ENCODE data around the gene VAMP7. TPM values are rescaled to one million over a fixed set of nuclear protein-coding genes. Genes with fewer than 3 reads are reported as not detected.
A peak's percentile ranks its signal among the peaks of the same experiment; 100 is the strongest.

VAMP7 gene
- total RNA-seq, 3 donors from 2014 or later: 23.9 to 32.9 (median 32.6) TPM

GRCh38 chrX:155877288-155877687 lies 3.9 kb upstream of the VAMP7 start:
- Histone ChIP-seq H3K4me1 (ENCODE audit: low read depth) (no peaks in the 10 kb centered on the region), H3K9me3 (peaks cover 5% of the 10 kb centered on the region), H3K36me3 (ENCODE audit: low read depth) (no peaks in the 10 kb centered on the region), H3K4me3 (no peak overlapping the region)
- DNase-seq (no peak), ATAC-seq (no peak)
- intact Hi-C loops (cut with DNase I, micrococcal nuclease): no loop called here
- no peak for TF ChIP-seq CTCF (IDR thresholded peaks at IDR 0.05)

- intact Hi-C loops (cut with DNase I, micrococcal nuclease): no loop called here
- no peak for TF ChIP-seq CTCF (IDR thresholded peaks at IDR 0.05)
- DNase-seq (no peak), ATAC-seq (no peak)
- Histone ChIP-seq H3K36me3 (ENCODE audit: low read depth) (no peaks in the 10 kb centered on the region), H3K4me3 (peak overlapping the region; percentile 41), H3K9me3 (peaks cover 5% of the 10 kb centered on the region), H3K4me1 (ENCODE audit: low read depth) (no peaks in the 10 kb centered on the region)
Observed at GRCh38 chrX:155880586-155881157, 473 bp upstream of the VAMP7 start.

- no peak for TF ChIP-seq CTCF (IDR thresholded peaks at IDR 0.05)
- no peaks in the 10 kb centered on the region for H3K4me1 ChIP-seq (ENCODE audit: low read depth)
- peaks cover 5% of the 10 kb centered on the region for H3K9me3 ChIP-seq
- H3K4me3 ChIP-seq: no peak overlapping the region
- ATAC-seq: no peak
- no peak for DNase-seq
- no peaks in the 10 kb centered on the region for H3K36me3 ChIP-seq (ENCODE audit: low read depth)
- intact Hi-C loops (cut with DNase I, micrococcal nuclease): no loop called here
Observed at GRCh38 chrX:155886409-155886808, 5.3 kb downstream of the VAMP7 start.

GRCh38 chrX:155888139-155888538 lies 7.0 kb downstream of the VAMP7 start:
- H3K9me3 ChIP-seq: no peaks in the 10 kb centered on the region
- no peak for DNase-seq
- TF ChIP-seq CTCF (IDR thresholded peaks at IDR 0.05): no peak
- no peaks in the 10 kb centered on the region for H3K4me1 ChIP-seq (ENCODE audit: low read depth)
- intact Hi-C loops (cut with DNase I, micrococcal nuclease): no loop called here
- no peaks in the 10 kb centered on the region for H3K36me3 ChIP-seq (ENCODE audit: low read depth)
- peak; percentile 9 for ATAC-seq
- no peak overlapping the region for H3K4me3 ChIP-seq

- no peak for ATAC-seq
- no peak for TF ChIP-seq CTCF (IDR thresholded peaks at IDR 0.05)
- Histone ChIP-seq H3K36me3 (ENCODE audit: low read depth) (no peaks in the 10 kb centered on the region), H3K4me3 (no peak overlapping the region), H3K9me3 (no peaks in the 10 kb centered on the region), H3K4me1 (ENCODE audit: low read depth) (no peaks in the 10 kb centered on the region)
- DNase-seq: no peak
- intact Hi-C loops (cut with DNase I, micrococcal nuclease): no loop called here
Observed at GRCh38 chrX:155889328-155889727, 8.2 kb downstream of the VAMP7 start.

All from mucosa of descending colon (tissue), 3 donors.